GM18511 (cell line): ENCODE results near the gene SYNRG.
"Not testable (repeated sequence)": the region's sequence is repeated elsewhere in the genome, so short reads cannot be mapped to it uniquely, and the experiment has no call there.

ENCODE experiments used
- ATAC-seq: cut with Tn5 transposase; IDR thresholded peaks from one replicate; pipeline ENCODE4 v1.9.1; 2021; ENCODE audit warnings: mild to moderate bottlenecking, moderate library complexity; ENCODE audit not compliant: unreplicated experiment

Gene SYNRG, protein sequence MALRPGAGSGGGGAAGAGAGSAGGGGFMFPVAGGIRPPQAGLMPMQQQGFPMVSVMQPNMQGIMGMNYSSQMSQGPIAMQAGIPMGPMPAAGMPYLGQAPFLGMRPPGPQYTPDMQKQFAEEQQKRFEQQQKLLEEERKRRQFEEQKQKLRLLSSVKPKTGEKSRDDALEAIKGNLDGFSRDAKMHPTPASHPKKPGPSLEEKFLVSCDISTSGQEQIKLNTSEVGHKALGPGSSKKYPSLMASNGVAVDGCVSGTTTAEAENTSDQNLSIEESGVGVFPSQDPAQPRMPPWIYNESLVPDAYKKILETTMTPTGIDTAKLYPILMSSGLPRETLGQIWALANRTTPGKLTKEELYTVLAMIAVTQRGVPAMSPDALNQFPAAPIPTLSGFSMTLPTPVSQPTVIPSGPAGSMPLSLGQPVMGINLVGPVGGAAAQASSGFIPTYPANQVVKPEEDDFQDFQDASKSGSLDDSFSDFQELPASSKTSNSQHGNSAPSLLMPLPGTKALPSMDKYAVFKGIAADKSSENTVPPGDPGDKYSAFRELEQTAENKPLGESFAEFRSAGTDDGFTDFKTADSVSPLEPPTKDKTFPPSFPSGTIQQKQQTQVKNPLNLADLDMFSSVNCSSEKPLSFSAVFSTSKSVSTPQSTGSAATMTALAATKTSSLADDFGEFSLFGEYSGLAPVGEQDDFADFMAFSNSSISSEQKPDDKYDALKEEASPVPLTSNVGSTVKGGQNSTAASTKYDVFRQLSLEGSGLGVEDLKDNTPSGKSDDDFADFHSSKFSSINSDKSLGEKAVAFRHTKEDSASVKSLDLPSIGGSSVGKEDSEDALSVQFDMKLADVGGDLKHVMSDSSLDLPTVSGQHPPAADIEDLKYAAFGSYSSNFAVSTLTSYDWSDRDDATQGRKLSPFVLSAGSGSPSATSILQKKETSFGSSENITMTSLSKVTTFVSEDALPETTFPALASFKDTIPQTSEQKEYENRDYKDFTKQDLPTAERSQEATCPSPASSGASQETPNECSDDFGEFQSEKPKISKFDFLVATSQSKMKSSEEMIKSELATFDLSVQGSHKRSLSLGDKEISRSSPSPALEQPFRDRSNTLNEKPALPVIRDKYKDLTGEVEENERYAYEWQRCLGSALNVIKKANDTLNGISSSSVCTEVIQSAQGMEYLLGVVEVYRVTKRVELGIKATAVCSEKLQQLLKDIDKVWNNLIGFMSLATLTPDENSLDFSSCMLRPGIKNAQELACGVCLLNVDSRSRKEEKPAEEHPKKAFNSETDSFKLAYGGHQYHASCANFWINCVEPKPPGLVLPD (N-terminal part only)

GRCh38 chr17:37609170-37610040, at the start of gene SYNRG:
Gene SYNRG, minus strand, starts transcription at chr17:37609418. Its CDS starts 63 bp downstream, at chr17:37609355.
- peak; percentile 92 for ATAC-seq

DNA sequence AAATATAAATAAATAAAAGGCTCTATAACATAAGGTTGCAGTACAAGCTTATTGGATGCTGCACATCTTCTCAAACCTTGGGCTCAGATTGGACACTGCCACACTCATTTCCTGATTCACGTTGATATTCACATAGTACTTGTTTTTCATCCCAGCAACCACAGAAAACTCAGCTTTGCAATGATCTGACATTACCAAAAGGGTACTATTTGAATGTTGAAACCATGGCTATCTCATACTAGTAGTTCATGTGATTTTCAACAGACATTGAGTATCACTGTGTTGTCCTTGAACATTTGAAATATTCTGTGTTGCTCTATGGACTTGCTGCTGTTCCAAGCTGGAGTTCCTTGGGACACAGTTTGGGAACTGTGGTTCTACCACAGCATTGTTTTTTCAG, 48.0 kb upstream of the SYNRG start:
- no peak for ATAC-seq

DNA sequence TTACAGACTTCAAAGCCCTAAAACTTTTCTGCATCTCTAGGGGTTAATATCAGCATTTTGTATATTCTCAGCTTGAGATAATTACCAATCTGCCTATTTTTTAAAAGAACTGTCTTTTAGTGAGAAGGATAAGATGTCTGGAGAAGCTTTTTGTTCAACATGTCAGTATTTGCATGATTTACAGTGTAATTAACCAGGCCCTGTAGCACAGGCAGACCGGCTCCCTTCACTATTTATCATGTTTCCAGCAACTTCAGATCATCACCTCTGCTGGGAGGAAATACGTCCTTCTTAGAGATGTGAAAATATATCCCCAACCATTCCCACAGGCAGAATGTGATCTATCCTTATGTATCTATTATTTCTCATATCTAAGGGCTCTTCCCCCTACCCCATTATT, 42.6 kb upstream of the SYNRG start:
- ATAC-seq, result no peak

DNA sequence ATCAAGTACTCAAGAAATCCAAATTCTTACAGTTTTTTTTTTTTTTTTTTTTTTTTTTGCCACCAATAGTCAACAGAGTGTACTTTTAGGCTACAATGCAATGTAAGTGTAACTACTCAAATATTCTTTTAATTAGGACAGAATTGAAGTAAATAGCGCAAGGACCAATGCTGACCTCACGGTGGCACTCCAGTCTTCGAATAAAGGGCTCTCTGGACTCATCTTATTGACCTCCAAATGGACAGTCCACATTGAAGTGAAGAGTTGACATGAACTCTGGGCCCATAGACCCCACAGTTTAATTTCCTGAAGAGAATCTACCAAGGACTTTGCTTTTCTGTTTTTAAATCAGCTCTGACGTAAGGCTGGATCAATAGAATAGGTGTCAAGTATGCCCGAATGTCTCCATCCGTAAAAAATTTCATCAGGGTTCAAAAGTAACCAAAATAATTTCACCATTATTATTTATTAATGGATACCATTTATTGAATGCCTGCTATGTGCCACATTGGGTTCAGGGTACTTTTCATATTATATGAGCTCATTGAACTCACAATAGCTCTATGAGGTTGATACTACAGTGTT, 41.3 kb upstream of the SYNRG start:
- ATAC-seq, result no peak

GRCh38 chr17:37648555-37648954, 39.3 kb upstream of the SYNRG start:
- ATAC-seq, result no peak

DNA sequence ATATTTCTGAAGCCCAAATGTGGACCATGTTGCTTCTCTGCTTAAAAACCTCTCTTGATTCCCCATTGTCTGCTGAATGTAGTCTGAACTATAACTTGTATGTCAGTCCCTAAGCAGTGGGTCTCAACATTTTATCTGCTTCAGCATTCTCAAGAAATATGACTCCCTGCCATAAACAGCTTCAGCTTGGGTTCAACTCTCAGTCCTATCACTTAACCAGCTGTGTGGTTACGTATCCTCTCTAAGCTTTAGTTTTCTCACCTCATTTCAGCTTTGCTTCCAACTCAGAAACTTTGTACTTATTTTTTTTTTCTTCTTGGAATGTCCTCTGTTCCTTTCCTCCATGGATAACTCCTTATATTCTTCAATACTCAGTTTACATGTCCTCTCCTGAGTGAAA, 38.6 kb upstream of the SYNRG start:
- ATAC-seq, result no peak

DNA sequence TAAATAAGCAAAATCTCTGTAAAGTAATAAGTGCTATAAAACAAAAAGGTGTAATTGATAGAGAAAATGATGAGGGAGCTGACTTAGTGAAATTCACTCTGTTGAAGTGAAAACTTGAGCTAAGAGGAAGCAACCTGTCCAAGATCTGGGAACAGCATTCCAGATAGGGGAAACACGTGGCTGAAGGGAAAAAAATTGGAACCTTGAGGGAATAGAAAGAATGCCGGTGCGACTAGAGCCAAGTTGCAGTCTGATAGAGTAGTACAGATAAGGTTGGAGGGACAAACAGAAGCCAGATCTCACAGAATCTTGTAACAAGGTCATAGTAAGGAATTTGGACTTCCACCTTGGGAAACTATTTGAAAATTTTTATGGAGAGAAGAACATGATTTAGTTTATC, 34.7 kb upstream of the SYNRG start:
- ATAC-seq, result no peak

DNA sequence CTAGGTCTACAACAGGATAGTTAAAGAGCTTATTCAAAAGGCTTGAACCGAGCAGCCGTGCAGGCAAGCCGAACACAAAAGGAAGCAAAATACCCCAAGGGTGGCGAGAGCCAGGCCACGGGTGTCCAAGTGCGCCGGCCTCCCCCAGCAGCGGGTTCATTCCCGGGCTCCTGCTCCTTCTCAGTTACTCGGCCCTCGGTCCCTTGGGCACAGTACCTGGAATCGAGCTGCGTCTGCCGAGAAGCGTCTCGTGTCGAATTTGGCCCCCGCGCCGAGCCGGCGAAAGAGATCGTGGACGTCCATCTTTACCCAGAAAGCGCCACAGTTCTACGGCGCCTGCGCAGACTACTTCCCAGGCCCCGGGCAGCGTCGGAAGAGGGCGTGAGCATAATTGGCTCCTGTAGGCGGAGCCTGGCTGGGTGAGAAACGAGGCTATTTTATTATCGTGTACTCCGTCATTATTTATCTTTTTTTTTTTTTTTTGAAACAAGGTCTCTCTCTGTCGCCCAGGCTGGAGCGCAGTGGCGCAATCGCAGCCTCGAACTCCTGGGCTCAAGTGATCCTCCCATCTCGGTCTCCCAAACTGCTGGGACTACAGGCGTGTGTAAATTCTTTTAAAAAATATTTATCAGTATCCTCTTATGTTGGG, 34.0 kb upstream of the SYNRG start, which contains the start of gene DDX52:
Gene DDX52, minus strand, starts transcription at position 329 of the 649 bp plus-strand sequence. Its CDS starts 26 bp downstream, at position 303.
- ATAC-seq, result peak; percentile 69

DNA sequence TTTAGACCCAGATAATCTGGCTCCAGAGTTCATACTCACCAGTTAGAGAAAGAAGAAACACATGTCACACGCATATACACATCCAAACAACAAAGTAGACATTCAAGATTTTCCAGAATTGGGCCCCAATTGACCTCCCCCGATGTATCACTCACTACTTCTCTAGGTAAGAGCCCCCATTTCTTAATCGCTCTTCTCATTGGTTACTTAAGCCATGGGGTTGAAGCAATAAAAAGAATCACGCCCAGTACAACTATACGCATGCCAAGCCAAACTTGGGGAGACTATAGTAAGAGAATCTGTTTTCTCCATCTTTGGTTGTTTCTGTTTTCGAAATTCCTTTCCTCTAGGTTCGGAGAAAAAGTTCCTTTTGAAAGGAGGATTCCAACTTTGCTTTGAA, 33.5 kb upstream of the SYNRG start:
- no peak for ATAC-seq

DNA sequence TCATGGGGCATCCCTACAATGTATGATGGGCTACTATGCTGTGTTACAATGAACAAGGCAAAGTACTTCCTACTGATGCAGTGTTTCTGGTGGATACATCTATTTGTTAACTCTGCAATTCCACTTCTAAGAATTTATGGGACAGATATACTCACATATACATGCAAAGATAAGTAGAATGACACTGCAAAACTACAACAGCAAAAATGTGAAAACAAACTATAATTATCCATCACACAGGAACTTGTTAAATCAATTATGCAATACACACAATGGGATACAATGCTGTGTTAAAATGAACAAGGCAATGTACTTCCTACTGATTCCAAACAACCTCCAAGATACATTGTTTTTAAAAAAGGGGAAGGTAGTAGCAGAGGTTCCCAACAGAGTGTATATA, 30.8 kb upstream of the SYNRG start:
- no peak for ATAC-seq

DNA sequence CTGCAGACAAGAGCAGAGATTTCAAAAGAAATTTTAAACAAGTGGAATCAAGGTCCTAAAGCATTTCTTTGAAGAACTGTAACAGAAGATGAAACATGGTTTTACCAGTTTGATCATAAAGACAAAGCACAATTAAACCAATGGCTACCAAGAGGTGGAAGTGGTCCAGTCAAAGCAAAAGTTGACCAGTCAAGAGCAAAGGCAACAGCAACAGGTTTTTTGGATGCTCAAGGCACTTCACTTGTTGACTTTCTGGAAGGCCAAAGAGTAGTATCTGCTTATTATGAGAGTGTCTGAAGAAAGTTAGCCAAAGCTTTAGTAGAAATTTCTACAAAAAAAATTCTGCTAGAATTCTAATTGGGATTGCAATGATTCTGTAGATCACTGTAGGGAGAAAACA, 28.7 kb upstream of the SYNRG start:
- ATAC-seq, result no peak

DNA sequence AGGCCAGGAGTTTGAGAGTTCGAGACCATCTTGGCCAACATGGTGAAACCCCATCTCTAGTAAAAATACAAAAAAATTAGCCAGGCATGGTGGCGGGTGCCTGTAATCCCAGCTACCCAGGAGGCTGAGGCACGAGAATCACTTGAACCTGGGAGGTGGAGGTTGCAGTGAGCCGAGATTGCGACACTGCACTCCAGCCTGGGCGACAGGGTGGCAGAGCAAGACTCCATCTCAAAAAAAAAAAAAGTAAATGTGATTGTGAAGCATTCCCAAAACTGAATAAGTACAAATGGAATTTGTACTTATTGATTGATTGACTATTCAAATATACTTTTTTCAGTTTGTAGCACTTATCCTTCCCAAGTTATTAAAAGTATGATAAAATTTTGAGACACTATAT, 7.2 kb upstream of the SYNRG start:
- ATAC-seq, result not testable (repeated sequence)

DNA sequence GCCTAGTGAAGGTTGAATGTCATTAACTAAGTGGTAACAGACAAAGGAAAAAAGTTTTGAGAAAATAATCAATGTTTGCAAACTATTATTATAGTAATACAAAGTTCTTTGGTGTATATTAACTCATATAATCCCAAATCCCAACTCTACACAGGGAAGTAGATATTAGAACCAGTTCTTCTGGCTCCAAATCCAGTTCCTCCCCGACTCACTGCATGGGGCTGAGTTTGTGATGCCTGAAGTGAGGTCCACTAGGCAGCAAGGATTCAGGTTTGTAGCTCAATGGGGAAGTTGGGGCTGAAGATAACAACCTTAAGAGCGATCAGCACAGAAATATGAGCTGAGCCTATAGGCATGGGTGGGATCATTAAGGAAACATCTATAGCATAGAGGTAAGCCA, 5.6 kb upstream of the SYNRG start:
- no peak for ATAC-seq

- no peak for ATAC-seq
These were observed 5.2 kb upstream of the SYNRG start for GRCh38 chr17:37614391-37614790.

DNA sequence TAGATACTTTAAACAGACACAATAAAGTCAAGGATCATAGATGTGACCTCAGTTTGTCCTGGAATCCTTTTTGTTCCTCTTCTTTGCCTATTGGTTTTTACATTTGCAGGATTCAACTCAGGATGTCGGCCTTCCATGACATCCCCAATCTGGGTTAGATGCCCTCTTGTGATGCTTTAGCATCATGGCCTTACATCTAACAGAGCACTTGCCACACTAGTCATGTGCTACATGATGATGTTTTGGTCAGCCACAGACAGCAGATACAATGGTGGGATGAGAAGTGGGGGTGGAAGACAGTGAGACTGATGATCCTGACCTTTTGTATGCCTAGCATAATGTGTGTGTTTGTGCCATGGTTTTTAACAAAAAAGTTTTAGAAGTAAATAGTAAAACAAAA, 1.8 kb upstream of the SYNRG start:
- ATAC-seq, result no peak

GRCh38 chr17:37610041-37610420, 813 bp upstream of the SYNRG start:
- ATAC-seq, result not testable (repeated sequence)

GRCh38 chr17:37608351-37609169, 658 bp downstream of the SYNRG start:
- peak; percentile 34 for ATAC-seq

DNA sequence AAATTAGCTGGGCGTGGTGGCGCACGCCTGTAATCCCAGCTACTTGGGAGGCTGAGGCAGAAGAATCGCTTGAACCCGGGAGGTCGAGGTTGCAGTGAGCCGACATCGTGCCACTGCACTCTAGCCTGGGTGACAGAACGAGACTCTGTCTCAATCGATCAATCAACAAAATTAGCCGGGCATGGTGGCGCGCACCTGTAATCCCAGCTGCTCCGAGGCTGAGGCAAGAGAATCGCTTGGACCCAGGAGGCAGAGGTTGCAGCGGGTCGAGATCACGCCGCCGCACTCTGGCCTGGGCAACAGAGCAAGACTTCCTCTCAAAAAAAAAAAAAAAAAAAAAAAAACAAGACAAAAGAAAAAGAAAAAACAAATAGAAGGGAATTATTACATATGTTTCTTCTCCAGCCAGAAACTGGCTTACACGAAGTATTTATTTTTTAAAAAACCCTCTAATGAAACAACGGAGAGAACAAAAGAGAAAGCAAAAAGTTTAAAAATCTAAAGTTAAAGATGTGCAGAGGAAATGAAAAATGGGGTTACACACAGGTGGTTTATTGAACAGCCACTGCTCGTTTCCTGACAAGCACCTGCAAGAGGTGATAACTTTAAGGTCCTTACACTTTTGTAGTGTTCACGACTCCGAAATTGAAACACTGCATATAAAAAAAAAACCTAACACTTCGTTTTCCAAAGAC, 1.4 kb downstream of the SYNRG start:
- no peak for ATAC-seq
